ENCODE data around the gene GLI3.

Gene GLI3

DNA sequence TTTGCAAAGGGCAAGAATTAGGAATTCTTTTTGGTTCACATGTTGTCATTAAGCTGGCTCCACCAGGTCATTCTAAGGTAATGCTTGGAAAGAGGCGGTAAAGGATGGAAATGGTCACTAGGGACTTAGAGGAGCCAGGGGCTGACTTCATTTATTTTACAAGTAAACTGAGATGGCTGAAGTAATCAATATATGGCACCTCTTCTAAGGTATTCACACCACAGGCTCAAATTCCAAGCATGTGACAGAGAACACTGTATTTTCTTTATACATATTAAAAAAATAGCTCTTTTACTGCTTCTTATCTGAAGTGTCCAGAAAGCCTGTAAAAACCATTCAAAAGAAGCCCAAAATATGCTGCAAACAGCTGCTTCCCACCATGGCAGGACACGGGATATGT lies 239.0 kb downstream of the GLI3 start:
- H3K27ac Mint-ChIP-seq: no peak overlapping the region
- DNase-seq (no peak), ATAC-seq (no peak)
- no peak overlapping the region for H3K4me3 Mint-ChIP-seq
- no peaks in the 10 kb centered on the region for H3K9me3 Mint-ChIP-seq
- no peaks in the 10 kb centered on the region for H3K4me1 Mint-ChIP-seq
- peaks cover 19% of the 10 kb centered on the region for H3K27me3 Mint-ChIP-seq

DNA sequence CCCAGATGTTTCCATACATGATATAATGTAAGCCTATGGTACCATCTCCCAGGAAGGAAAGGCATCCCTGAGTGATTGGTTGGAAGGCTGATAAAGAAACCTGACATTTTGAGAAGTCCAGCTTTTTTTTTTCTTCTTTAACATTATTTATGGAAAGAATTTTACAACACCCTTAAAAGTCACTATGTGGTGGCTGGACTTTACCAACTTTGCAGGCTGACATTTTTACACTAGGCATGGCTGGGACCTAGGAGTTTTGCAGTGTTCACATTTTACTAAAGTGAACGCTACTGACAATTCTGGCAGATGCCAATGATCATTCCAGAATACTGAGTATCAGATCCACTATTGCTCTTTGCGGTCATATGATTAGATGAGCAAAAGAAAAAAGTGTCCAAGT lies 239.9 kb downstream of the GLI3 start:
- no peak for DNase-seq
- Mint-ChIP-seq H3K27ac (no peak overlapping the region), H3K27me3 (peaks cover 19% of the 10 kb centered on the region), H3K4me1 (no peaks in the 10 kb centered on the region), H3K9me3 (no peaks in the 10 kb centered on the region), H3K4me3 (no peak overlapping the region)
- no peak for ATAC-seq

DNA sequence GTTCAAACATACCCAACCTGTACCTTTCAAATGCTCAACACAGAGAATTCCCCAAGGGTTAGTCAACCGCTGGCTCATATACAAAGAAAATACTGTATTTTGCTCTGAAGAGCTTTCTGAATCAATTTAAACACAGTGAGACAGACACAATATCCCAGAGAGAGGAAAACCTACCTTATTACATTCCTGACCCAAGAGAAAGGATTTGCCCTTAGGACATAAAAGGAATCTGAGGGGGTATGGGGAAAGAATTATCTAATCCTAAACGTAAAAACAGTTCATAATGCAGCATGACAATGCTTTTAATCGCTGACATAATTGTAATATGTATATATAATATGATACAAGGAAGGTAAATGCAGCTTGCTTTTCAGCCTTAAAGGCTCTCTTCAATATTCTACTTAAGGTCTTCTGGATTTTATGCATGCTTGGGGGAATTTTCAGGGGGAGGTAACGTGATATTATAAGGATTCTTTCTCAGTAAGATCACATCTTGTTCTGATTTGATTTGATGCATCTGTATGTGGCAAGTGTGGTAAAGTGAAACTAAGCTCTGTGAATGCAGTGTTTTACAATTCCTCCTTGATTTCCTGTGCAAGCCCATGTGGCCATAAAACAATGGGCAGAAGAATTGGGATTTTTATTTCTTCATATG lies 240.5 kb downstream of the GLI3 start:
- peaks cover 19% of the 10 kb centered on the region for H3K27me3 Mint-ChIP-seq
- H3K4me1 Mint-ChIP-seq: no peaks in the 10 kb centered on the region
- DNase-seq: no peak
- no peak overlapping the region for H3K4me3 Mint-ChIP-seq
- H3K27ac Mint-ChIP-seq: no peak overlapping the region
- ATAC-seq: no peak
- no peaks in the 10 kb centered on the region for H3K9me3 Mint-ChIP-seq

DNA sequence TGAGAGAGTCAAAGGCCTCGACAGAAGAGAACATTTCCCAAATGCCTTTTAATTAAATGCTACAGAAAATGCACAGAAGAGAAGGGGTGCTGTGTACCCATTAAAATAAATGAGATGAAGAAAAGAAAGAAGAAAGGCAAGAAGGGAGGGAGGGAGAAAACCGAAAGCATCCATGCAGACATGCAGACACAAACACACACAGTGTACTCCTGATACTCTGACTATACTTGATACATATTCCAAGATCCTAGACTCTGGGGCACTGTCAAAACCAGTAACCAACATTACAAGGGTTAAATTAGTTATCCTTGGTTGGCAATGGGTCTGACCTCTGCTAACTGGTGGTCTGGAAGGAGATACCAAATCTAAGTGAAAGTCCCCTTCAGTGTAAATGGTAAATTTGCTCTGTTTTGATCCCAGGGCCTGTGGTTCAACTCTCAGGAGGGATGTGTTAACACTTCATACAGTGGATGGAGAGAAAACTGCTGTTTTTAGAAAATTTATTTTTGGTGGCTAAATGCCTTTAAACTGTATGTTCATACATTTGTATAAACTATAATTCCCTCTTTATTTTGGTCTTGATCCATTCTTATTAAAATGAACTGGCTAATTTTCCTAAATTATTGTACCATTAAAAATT lies 241.3 kb downstream of the GLI3 start:
- ATAC-seq (no peak), DNase-seq (no peak)
- Mint-ChIP-seq H3K4me1 (no peaks in the 10 kb centered on the region), H3K4me3 (no peak overlapping the region), H3K27ac (no peak overlapping the region), H3K27me3 (peaks cover 18% of the 10 kb centered on the region), H3K9me3 (no peaks in the 10 kb centered on the region)

DNA sequence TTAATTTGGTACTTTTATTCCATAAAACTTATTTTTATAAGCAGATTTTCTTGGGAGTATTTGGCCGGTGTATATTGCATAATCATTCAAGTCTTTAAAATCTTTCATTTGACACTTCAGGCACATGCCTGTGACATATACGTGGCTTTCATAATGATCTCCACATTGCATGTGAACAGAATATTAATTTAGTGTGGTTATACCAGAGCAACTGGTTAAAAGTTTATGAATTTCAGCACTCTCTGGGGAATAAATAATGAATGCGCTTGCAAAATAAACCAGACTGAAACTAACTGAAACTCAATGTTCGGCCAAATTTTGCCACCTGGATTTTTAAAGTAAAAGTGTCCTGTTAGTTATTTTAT lies 242.3 kb downstream of the GLI3 start:
- Mint-ChIP-seq H3K9me3 (no peaks in the 10 kb centered on the region), H3K27ac (no peak overlapping the region), H3K4me3 (no peak overlapping the region), H3K4me1 (no peaks in the 10 kb centered on the region), H3K27me3 (peaks cover 7% of the 10 kb centered on the region)
- ATAC-seq (no peak), DNase-seq (no peak)

DNA sequence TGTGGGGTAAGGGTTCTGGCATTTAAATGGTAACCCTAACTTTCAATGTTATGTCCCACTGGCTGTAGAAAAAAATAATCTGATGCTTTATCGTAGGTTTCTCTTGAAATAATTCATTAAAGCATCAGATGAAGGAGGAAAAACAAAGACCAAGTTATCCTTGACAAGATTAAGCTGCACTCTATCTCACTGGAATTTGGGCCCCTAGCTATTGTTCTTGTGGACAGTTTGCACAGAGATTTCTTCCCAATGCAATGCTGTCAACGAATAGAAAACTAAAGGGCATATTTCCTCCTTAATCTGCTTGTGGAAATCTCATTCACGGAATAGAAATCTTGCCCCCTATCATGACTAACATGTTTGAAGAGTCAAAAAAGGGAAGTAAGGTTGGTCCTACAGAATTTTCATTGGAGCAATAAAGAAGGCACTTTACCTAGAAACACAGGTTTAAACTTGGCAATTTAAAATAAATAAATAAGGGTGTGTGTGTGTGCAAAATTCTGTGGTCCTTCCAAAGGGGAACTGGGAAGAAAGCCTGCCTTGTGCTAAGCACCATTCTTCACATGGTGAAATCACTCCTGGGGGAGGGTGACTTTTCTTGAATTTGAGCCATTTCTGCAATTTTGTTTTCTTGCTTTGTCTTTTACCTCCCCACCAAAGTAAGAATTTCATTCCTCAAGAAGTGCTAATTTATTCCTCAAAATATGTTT lies 242.8 kb downstream of the GLI3 start:
- H3K9me3 Mint-ChIP-seq: no peaks in the 10 kb centered on the region
- H3K4me3 Mint-ChIP-seq: no peak overlapping the region
- no peak for ATAC-seq
- H3K27me3 Mint-ChIP-seq: peaks cover 2% of the 10 kb centered on the region
- H3K27ac Mint-ChIP-seq: no peak overlapping the region
- no peaks in the 10 kb centered on the region for H3K4me1 Mint-ChIP-seq
- no peak for DNase-seq

DNA sequence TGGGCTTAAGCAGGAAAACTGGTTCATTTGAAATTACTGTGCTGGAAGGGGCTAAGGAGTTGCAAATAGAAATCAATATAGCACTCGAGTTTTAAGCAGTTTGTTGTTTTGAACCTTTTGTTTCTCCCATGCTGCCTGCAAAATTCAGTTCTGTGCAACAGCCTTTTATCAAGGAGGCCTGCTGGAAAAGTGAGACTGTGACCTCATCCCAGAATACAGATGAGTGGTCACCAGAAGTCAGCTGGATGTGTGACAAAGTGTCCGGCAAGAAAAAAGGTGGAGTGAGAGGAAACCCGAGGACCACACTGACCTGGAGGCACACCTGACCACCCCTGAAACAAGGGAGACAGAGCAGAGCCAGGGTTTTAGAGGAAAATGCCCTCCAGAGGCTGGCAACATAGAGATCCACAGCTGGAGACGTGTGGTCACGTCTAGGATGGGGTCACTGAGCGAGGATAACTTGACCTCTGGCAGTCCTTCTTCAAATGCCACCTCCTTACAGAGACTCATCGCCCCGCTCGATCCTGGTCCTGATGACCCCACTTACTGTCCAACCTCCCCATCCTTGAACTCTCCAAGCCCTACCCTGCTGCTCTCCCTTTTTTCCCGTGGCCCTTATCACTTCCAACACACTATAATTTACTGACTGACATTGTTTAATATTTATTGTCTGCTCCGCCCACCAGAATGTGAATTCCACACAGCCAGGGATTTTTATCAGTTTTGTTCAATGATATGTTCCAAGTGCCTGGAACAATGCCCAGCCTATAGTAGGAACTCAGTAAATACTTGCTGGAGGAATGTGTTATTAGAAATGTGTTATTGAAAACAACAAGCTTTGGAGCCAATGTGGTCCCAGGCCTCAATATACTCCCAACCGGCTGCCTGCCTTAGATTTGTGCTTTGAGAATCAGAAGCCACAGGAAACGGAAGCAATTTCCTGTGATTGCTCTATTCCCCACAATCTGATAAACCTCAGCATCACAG lies 243.8 kb downstream of the GLI3 start:
- H3K4me1 Mint-ChIP-seq: no peaks in the 10 kb centered on the region
- H3K27ac Mint-ChIP-seq: no peak overlapping the region
- no peaks in the 10 kb centered on the region for H3K27me3 Mint-ChIP-seq
- DNase-seq (no peak), ATAC-seq (no peak)
- no peak overlapping the region for H3K4me3 Mint-ChIP-seq
- H3K9me3 Mint-ChIP-seq: no peaks in the 10 kb centered on the region

DNA sequence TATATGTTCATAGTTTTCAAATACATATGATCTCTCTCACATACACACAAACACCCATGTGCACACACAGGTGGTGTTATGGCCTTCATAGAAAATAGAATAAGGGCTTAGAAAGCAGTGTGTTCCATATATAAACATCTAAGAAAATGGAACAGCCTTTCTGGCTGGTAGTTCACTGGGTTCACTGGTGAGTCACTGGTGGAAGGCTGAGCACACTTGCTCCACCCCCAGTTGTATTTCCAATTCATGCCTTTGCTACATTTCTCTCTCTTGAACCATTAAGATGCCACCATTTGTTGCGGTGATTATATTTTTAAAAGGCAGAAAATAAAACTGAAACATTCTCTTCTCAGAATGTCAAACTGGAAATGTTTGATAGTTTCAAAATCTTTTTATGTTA lies 252.1 kb downstream of the GLI3 start:
- no peaks in the 10 kb centered on the region for H3K4me1 Mint-ChIP-seq
- no peak overlapping the region for H3K27ac Mint-ChIP-seq
- DNase-seq (no peak), ATAC-seq (no peak)
- H3K9me3 Mint-ChIP-seq: no peaks in the 10 kb centered on the region
- H3K4me3 Mint-ChIP-seq: no peak overlapping the region
- H3K27me3 Mint-ChIP-seq: peaks cover 20% of the 10 kb centered on the region

DNA sequence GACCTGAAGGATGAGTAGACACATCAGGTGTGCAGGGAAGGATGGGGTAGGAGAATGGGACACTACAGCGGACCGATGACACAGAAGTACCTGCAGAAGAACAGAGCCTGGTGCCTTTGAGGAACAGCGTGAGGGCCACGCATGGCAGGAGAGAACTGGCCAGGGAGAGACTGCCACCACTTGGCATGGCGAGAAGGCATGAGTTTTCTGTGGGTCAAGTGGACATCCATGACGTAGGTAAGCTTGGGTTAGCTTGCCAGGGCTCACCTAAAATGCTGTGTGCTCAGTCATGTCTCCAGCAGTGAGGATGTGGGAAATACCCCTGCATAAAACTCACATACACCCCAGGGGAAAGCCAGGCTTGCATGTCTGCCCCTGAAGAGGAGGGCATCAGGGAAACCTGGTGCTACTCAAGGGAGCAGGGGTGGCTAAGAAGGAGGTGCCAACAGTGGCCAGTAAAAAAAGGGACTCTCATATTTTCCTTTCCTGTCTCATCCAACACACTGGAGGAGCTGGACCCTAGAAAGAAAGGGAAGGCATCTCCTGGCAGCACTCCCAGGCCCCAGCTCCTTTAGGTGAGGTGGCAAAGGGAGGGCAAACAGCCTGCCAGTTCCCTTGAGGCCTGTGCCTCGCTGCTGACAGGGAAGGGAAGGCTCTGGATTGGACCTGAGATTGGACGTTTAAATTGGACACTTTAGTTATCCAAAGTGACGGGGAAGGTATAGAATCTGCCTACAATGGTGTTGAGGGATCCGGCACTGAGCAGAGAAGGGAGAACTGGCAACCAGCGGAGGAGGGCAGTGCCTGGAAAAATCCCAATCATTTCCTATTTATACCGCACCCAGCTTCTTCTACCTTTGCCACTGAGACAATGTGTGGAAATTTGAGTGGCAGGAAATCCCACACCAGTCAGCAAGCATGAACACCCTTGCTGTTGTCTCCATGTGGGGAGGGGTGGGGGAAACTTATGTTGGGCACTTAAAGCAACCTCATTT lies 255.7 kb downstream of the GLI3 start:
- H3K27ac Mint-ChIP-seq: no peak overlapping the region
- H3K4me1 Mint-ChIP-seq: no peaks in the 10 kb centered on the region
- DNase-seq (no peak), ATAC-seq (no peak)
- no peak overlapping the region for H3K4me3 Mint-ChIP-seq
- H3K27me3 Mint-ChIP-seq: peaks cover 31% of the 10 kb centered on the region
- no peaks in the 10 kb centered on the region for H3K9me3 Mint-ChIP-seq

DNA sequence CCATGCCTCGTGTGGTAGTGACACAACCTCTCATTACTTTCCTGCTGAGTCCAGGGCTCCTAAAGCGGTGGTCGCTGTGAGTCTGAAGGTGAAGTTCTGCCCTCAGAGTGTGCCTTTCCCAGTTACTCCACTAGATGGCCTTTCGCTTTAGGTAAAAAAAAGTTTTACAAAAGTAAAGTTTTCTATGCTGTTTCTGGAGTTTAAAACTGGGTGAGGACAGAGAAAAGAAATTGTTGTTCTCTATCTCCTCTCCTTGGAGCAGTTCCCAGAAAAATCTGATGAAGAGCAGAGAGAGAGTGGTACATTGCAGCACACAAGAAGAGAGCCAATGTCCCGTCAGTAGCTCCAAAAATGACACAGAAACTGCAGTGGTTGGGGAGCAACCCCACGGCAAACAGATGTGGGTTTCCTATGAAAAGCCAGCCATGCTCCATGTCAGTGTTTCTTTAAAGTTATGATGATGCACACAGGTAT lies 257.1 kb downstream of the GLI3 start:
- DNase-seq: no peak
- no peaks in the 10 kb centered on the region for H3K9me3 Mint-ChIP-seq
- no peak overlapping the region for H3K27ac Mint-ChIP-seq
- peaks cover 44% of the 10 kb centered on the region for H3K27me3 Mint-ChIP-seq
- H3K4me3 Mint-ChIP-seq: no peak overlapping the region
- H3K4me1 Mint-ChIP-seq: no peaks in the 10 kb centered on the region
- ATAC-seq: no peak

DNA sequence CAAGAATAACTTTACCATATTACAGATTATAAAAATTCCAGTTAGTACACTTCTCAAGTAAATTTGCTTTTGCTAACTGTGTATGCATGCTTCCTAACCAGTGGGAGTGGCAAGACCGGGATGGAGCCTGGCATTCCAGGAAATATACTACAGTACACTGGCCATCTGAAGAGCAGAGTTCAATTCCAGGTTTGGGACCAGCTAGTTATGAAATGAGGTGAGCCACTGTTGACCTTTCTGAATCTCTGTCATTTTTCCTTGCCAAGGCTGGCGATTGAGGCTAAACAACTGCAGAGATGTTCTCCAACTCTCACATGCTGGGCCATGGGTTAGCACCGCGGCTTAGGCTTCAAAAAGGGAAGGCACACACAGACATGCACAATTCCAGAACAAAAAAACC lies 258.2 kb downstream of the GLI3 start:
- Mint-ChIP-seq H3K4me1 (no peaks in the 10 kb centered on the region), H3K4me3 (no peak overlapping the region), H3K9me3 (no peaks in the 10 kb centered on the region), H3K27ac (no peak overlapping the region), H3K27me3 (peaks cover 52% of the 10 kb centered on the region)
- no peak for DNase-seq
- ATAC-seq: no peak

DNA sequence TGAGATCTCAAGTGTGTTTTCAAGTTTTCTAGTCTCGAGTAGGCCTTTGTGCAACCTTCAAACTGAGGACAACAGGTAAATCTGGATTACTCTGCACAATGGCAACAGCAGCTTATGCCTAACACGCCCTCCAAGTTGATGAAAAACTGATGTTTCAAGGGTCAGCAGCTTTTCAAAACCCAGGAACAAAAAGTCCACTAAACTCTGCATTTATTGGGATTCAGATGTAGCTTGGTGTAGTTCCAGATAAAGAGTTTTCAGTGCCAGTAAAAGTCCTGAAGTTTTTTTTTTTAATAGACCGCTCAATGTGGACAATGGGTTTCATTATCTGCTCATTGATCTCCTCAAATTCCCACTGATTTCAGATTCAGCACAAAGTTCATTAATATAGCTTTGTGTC lies 259.3 kb downstream of the GLI3 start:
- no peaks in the 10 kb centered on the region for H3K9me3 Mint-ChIP-seq
- DNase-seq (no peak), ATAC-seq (no peak)
- no peak overlapping the region for H3K27ac Mint-ChIP-seq
- peaks cover 52% of the 10 kb centered on the region for H3K27me3 Mint-ChIP-seq
- H3K4me1 Mint-ChIP-seq: no peaks in the 10 kb centered on the region
- no peak overlapping the region for H3K4me3 Mint-ChIP-seq

DNA sequence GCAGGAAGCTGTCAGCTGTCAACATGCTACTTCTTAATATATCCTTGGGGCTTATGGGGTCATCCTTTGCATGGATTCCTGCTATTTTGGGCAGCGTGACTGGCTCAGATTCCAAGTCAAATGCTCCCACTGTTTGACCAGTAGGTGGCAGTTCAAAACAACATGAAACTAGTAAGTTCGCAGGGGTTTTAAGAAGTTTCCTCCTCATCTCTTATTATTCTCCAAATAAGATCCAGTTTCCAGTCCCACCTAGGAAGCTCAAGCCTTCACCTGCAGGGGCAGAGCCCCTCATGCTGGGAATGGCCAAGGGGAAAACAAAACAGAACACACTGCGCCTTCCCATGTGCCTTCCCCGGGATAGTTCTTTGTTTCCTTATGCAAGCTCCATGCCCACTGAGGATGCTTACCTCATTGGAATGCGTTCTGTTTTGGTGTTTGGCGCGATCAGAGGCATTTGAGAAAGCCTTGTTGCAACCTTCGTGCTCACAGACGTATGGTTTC lies 259.8 kb downstream of the GLI3 start:
- H3K9me3 Mint-ChIP-seq: no peaks in the 10 kb centered on the region
- no peak overlapping the region for H3K4me3 Mint-ChIP-seq
- DNase-seq (no peak), ATAC-seq (no peak)
- no peak overlapping the region for H3K27ac Mint-ChIP-seq
- H3K4me1 Mint-ChIP-seq: no peaks in the 10 kb centered on the region
- peaks cover 52% of the 10 kb centered on the region for H3K27me3 Mint-ChIP-seq

DNA sequence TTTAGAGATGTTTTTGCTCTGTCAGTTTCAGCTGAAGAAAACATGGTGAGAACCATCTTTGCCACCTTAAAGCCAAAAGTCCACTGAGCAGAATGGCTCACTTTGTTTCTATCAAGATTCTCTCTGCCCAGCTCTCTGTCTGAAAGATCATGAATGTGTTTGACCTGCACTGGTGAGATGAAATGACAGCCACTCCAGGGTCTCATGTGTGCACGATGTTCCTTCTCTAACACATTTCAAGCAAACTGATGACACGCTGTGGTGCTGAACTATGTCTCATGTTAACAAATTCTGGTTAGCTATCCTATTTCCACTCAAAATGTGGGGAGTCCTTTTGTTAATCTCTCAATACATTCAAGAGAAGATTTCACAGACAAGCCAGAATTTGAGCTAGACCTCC lies 260.6 kb downstream of the GLI3 start:
- H3K27ac Mint-ChIP-seq: no peak overlapping the region
- peaks cover 54% of the 10 kb centered on the region for H3K27me3 Mint-ChIP-seq
- no peaks in the 10 kb centered on the region for H3K4me1 Mint-ChIP-seq
- no peak for ATAC-seq
- H3K4me3 Mint-ChIP-seq: no peak overlapping the region
- DNase-seq: no peak
- H3K9me3 Mint-ChIP-seq: no peaks in the 10 kb centered on the region
